ENCODE results near the gene GRSF1.
A peak's percentile ranks its signal among the peaks of the same experiment; 100 is the strongest.
"Not testable (repeated sequence)": the region's sequence is repeated elsewhere in the genome, so short reads cannot be mapped to it uniquely, and the experiment has no call there.

Gene GRSF1, protein sequence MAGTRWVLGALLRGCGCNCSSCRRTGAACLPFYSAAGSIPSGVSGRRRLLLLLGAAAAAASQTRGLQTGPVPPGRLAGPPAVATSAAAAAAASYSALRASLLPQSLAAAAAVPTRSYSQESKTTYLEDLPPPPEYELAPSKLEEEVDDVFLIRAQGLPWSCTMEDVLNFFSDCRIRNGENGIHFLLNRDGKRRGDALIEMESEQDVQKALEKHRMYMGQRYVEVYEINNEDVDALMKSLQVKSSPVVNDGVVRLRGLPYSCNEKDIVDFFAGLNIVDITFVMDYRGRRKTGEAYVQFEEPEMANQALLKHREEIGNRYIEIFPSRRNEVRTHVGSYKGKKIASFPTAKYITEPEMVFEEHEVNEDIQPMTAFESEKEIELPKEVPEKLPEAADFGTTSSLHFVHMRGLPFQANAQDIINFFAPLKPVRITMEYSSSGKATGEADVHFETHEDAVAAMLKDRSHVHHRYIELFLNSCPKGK

DNA sequence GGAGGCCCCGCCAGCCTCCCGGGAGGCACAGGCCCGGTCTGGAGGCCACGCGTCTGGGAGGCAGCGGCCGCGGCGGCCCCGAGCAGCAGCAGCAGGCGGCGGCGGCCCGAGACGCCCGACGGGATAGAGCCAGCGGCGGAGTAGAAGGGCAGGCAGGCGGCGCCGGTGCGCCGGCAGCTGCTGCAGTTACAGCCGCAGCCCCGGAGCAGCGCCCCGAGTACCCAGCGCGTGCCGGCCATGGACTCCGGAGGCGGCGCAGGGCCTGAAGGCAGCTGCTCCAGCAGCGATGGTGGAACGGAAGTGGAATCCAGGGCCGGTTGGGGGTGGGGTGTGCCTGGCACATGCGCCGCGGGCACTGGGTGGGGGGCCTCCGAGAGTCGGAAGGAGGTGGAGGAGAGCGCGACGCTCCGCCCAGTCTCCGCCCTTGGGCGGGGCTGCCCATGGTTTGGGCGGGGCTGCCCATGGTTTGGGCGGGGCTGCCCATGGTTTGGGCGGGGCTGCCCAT lies at the start of gene GRSF1:
Gene GRSF1 (minus strand): TSS at position 302 of the 505 bp plus-strand sequence. CDS start 63 bp downstream, at position 239.
- peak; percentile 39 for DNase-seq

DNA sequence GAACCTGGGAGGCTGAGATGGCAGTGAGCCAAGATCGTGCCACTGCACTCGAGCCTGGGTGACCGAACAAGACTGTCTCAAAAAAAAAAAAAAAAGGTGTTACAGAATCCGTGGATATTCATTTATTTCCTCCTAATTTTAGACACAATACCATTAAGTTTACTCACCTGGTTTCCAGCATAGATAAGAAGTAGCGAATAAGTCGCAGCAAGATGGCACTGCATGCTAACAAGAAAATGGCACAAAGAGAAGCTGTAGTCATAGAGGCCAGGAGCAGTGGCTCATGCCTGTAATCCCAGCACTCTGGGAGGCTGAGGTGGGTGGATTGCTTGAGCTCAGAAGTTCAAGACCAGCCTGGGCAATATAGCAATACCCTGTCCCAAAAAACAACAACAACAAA lies 45.5 kb upstream of the GRSF1 start:
- DNase-seq, result peak; percentile 2

DNA sequence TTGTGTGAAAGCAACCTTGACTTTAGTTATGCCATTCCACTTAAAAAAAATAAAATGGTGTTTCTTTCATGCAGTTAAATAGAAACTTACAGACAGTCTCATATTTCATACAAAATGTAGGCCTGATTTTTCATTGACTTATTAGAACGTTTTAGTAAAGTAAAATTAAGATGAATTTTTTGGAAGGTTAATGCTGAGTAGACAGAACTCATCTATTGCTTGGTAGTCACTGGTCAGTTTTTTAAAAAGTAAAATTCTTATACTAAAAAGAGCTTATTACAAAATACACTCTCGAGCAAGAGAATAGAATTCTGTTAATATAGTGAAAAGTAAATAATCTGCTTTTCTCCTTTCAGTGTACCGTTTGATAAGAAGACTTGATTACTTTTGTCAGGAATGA lies 41.0 kb upstream of the GRSF1 start:
- no peak for DNase-seq

DNA sequence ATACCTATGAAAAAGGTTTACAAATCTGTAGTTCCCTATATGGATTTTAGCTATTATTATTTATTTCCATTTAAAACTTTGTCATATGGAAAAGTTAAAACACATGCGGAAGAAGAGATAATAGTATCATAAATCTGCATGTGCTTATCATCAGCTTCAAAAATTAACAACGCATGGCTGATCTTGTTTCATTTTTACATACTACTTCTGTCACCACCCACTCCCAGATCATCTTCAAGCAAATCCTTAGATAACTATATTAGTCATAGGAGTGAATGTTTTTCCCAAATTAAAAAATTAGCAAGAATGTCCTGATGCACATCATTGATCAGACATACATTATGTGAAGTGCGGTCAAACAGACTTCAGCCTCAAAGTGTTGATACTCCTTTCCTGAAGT lies 37.9 kb upstream of the GRSF1 start:
- DNase-seq, result no peak

DNA sequence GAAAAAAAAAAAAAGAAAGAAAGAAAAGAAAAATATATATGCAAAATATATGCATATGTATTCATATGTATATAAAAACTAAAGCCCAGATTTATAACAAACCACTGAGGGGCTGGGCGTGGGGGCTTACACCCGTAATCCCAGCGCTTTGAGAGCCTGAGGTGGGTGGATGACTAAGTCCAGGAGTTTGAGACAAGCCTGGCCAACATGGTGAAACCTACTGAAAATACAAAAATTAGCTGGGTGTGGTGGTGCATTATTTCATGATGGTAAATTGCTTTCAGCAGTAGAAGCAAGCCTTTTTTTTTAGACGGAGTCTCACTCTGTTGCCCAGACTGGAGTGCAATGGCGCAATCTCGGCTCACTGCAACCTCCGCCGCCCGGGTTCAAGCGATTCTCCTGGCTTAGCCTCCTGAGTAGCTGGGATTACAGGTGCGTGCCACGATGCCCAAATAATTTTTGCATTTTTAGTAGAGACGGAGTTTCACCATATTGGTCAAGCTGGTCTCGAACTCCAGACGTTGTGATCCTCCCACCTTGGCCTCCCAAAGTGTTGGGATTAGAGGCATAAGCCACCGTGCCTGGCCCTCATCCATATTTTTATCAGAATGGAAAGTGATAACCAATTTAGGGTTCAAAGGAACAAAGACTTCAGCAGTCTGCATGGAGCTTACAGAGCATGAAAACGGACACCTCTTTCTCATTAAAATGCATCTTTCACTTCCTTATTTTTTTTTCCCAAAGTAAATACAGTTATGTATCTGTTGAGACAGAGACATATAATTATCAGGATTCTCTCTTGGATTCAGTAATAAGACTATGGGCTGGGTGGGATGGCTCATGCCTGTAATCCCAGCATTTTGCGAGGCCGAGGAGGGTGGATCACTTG lies 34.8 kb upstream of the GRSF1 start:
- no peak for DNase-seq

DNA sequence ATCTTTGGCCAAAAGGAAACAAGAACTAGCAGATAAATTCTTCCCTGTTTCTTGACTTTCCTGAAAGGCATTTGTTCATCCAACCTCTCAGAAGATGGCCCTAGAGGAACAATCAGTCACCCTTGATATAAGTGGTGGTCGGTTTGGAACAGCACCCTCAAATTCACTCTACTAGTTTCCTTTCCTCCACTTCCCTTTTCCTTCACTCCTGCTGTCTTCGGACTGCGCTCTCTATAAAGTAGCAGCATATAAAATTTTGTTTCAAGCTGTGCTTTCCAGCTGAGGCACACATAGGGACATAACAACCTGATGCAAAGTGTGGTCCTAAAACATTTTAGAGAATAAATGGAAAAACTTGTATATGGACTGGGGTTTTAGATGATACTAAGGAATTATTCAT lies 33.5 kb upstream of the GRSF1 start:
- DNase-seq, result no peak

DNA sequence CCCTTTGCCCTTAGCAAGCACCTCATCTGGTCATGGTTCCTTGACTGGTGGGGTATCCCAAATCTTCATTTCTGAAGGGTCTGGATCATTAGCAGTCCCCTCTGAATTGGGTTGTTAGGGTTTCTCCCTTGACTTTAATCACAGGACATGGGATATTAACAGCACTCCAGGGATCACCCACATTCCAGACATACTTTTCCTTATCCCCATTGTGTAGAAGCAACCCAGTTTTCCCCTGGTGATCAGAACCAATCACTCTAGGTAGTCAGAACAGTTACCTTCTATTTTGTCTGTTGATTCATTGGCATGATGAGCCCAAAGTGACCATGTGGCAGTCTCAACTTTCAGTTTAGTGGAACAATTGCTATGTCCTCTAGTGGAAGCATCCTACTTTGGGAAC lies 29.1 kb upstream of the GRSF1 start:
- no peak for DNase-seq

DNA sequence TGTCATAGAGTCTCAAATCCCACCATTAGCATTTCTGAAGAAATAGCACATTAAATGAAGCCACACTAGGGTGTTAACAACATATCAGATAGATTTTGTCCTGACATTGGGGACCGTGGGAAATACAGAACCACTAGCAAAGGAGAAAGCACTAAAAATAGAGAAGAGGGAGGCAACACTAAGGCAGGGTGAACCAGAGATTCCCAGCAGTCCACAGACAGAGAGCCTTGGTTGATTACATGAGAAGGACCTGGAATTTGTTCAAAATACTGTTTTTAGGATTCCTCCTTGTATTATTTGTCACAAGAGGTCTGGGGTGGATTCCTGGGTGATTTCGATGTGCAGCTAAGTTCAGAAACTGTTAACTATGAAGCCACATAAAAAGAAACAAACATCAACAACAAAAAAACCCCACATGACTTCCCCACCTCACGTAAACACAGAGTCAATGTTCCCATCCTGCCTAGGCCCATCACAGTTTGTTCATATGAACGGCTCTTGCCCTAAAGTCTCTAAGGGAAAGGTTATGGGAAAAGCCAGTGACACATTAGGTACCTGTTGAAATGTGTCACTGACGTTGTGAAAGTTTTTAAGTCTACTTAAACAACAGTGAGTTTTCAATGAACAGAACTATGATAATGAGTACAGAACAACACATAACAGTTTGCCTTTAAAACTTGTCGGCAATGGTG lies 23.6 kb upstream of the GRSF1 start:
- DNase-seq, result no peak

DNA sequence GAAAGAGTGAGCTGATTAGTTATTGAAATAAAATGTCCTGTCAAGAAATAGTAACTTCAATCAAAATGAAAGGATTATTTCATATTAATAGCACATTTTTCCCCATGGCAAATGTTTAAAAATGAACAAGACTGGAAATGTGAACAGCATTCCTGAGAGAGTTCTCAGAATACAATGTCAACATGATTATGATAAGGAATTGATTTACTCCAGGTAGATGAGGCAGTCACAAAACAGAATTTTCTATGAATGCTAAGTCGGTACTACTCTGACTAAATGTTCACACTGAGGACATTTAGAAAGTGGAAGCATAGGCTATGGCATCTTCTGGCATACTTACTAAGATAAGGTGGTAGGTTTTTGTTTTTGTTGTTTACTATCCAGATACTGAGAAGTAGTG lies 19.4 kb upstream of the GRSF1 start:
- no peak for DNase-seq

DNA sequence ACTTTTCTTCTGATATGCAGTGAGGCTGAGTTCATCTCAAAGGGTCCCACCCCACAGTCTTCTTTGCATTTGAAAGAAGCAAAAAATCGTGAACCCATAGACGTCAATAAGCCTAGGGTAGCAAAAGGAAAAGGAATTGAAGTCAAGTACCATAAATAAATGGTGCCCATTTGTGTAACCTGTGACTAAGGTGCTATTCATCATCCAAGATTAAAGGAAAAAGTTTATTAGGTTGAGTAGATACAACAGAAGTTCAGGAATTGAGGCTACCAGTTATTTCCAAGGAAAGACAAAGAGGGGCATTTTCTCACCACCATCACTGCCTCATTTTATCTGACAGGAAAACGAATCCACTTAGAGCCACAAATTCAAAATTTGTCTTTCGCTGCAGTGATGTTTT lies 18.8 kb upstream of the GRSF1 start:
- no peak for DNase-seq

DNA sequence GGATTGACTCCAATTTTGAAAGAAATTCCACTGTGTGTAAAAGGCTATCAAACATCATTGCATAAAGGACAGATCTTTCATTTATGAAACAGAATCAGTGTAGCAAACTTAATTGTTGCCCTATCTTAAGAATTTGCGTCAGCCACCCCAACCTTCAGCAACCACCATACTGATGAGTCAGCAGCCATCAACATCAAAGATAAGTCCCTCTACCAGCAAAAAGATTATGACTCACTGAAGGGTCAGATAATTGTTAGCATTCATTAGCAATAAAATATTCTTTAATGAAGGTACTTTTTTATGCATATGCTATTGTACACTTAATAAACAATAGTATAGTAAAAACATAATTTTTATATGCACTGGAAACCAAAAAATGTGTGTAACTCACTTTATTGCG lies 15.8 kb upstream of the GRSF1 start:
- DNase-seq, result no peak

DNA sequence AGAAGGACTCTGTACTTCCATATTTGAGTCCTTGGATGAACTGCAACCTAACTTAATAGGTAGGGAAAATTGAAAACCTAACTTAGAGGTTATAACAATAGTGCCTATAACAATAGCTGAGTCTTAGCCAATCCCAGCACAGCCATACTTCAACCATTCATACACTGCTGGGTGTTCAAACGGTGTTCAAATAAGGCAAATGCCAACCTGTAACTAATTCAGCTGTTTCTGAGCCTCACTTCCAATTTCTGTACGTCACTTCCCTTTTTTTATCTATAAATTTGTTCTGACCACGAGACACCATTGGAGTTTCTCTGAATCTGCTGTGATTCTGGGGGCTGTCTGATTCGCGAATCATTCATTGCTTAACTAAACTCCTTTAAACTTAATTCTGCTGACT lies 9.6 kb upstream of the GRSF1 start:
- no peak for DNase-seq

DNA sequence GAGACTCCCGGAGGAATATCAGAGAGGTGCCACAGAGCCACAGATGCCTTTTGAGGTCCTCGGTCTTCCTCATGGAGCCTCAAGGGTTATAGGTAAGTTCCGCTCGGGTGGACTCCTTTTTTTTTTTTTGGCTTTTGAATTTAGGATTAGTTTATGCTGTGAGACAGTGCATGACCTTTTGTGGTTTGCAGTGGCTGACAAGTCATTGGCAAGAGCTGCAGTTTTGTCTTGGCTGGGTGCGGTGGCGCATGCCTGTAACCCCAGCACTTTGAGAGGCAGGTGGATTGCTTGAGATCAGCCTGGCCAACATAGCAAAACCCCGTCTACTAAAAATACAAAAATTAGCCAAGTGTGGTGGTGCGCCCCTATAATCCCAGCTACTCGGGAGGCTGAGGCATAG lies 4.5 kb upstream of the GRSF1 start:
- DNase-seq, result no peak

DNA sequence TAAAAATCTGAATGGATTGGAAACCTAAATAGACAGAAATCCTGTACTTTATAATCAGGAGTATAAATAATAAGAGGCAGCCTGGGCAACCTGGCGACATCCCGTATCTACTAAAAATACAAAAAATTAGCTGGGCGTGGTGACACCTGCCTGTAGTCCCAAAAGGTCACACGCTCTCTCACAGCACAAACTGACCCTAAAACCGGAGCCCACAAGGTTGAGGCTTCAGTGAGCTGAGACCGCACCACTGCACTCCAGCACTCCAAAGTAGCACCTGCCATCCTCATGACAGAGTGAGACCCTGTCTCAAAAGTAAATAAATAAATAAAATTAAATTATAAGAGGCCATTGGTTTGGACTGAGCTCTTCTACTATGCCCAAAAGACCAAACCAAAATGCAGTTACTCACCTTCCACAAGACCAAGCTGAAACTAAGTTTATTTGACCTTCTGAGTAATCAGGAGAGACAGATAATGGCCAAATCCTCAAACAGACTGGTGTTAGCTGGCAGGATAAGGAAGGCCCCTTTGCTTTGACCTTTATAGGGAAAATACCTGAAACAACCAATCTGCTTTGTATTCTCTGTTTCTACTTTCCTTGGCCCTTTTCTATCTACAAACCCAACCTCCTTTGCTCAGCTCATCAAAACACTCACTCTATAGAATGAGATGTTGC lies 3.2 kb upstream of the GRSF1 start:
- DNase-seq, result no peak

DNA sequence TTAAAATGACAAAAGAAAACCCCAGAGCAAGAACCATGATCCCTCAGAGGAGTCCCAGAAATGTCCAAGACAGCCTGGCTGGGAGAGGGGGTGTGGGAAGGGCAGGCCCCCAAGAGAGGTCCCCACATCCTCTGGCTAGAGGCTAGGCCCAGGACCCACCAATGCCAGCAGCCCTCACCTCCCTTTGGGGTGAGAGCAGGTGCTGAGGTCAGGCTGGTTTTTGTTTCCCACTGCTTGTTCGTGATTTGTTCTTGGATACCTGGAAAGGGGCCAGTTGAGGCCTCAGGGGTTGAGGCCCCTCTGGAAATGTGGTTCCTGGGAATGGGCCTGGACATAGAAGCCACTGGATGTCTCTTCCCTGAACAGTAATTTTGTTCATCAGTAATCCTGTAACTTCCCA lies 2.3 kb upstream of the GRSF1 start:
- no peak for DNase-seq

DNA sequence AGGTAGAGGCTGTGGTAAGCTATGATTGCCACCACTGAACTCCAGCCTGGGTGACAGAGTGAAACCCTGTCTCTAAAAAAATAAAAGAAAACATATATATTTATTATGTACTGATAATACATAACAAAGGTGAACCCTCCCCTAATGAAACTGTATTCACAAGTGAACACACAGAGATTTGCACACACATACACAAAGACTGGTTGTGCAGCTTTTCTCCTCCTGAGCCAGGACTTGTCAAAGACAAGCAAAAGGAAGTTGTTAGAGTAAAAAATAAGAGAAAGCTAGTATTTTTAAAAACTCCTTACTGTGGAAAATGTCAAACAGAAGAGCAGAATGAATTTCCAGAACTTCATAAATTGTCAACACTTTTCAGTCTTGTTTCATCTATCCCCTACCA lies 1.5 kb upstream of the GRSF1 start:
- no peak for DNase-seq

DNA sequence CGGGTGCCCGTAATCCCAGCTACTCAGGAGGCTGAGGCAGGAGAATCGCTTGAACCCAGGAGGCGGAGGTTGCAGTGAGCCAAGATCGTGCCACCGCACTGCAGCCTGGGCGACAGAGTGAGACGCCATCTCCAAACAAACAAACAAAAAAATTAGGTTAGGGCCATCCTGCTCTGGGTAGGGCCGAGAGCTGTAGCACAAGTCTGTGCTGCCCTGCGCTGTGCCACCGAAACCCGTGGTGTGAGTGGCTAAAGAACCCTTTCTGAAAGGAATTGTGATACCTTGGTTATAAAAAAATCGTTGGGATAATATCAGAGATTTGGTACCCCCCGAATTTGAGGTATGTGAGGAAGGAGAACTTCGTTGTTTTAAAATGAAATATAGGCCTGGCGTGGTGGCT lies 941 bp upstream of the GRSF1 start:
- DNase-seq, result not testable (repeated sequence)

DNA sequence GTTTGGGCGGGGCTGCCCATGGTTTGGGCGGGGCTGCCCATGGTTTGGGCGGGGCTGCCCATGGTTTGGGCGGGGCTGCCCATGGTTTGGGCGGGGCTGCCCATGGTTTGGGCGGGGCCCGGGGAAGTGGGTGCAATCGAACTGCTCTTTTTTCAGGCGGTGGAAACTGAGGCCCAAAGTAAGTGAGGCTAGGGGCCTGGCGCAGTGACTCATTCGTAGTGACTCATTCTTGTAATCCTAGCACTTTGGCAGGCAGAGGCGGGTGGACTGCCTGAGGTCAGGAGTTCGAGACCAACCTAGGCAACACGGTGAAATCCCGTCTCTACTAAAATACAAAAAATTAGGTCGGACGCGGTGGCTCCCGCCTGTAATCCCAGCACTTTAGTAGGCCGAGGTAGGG lies 447 bp upstream of the GRSF1 start:
- not testable (repeated sequence) for DNase-seq

DNA sequence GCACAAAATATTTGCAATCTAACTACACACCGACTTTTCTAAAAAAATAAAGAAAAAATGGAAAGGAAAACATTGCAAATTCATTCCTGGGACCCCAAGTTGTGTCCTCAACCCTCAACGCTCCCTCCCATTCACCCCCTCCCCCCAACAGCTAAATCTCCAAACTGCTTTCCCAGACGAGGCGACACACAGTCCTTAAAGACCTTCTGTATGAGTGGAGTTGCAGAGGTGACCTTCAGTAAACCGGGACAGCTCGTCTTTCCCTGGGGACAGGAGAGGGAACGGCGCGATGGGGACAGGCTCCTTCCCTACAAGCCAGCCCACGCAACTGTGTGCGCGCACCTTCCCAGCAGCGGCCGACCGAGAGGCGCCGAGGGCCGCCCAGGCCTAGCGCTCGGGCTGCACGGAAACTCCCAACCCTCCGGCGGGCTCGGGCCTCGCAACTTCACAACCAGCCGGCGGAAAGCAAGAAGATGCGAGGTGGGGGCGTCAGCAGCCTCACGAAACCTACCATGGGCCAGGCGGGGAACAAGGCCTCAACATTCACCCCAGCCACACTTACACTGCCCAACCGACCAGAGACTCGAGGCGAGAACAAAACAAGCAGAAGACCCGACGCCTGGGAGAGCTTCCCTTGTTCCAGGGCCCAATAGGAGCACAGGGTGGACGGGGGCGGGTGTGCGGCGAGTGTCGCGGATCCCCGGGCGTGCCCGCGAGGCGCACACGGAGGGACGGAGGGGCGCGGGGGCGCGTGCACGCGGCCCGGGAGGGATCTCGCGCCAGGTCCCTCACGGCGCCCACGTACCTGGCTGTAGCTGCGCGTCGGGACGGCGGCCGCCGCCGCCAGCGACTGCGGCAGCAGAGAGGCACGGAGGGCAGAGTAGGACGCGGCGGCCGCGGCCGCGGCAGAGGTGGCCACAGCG lies 763 bp downstream of the GRSF1 start:
- peak; percentile 13 for DNase-seq

DNA sequence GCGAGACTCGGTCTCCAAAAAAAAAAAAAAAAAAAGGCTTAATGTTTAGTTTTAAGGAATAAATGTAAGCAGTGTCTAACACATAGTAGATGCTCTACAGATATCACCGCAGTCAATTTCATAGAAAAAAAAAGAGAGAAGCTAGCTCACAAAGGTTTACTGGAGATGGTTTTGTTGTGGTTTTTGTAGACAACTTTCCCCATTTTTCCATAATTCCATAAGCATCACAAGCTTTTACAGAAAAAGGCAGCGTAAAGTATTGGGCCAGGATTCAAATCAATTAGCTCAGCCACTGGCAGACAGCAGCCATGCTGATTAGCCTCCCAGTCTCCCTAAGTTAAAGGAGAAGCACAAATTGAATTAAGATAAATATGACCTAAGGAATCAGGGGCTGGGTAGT lies 1.5 kb downstream of the GRSF1 start:
- no peak for DNase-seq

DNA sequence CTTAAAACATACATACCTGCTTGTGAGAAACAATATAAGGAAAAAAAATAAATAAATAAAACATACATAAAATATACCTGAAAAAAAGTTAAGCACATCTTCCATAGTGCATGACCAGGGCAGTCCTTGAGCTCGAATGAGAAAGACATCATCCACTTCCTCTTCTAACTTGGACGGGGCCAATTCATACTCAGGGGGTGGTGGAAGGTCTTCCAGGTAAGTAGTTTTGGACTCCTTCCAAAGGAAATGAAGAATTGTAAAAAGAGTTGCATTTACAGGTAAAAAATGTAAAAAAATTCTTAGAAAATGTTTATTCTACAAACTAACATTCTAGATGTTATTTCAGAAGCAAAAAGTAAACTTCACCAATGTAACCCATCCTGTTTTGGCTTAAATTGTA lies 3.6 kb downstream of the GRSF1 start:
- no peak for DNase-seq

DNA sequence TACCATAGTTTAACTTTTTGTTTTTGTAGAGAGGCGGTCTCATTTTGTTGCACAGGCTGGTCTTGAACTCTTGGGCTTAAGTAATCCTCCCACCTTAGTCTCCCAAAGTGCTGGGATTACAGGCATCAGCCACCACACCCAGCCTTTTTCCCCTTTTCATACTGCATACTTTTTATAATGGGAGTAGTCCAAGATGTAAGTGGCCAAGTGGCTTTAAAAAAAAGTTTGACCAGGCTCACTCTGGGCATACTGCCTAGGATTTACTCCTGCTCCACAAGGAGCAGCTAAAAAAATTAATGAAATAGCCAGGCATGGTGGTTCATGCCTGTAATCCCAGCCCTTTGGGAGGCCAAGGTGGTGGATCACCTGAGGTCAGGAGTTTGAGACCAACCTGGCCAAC lies 6.0 kb downstream of the GRSF1 start:
- no peak for DNase-seq

All from NCI-H2029 treated with DMSO at 0.1 percent for 48 hours (cell line).